ENCODE results near the gene NSG1.
A peak's percentile ranks its signal among the peaks of the same experiment; 100 is the strongest.
"Not testable (repeated sequence)": the region's sequence is repeated elsewhere in the genome, so short reads cannot be mapped to it uniquely, and the experiment has no call there.

NSG1 gene

DNA sequence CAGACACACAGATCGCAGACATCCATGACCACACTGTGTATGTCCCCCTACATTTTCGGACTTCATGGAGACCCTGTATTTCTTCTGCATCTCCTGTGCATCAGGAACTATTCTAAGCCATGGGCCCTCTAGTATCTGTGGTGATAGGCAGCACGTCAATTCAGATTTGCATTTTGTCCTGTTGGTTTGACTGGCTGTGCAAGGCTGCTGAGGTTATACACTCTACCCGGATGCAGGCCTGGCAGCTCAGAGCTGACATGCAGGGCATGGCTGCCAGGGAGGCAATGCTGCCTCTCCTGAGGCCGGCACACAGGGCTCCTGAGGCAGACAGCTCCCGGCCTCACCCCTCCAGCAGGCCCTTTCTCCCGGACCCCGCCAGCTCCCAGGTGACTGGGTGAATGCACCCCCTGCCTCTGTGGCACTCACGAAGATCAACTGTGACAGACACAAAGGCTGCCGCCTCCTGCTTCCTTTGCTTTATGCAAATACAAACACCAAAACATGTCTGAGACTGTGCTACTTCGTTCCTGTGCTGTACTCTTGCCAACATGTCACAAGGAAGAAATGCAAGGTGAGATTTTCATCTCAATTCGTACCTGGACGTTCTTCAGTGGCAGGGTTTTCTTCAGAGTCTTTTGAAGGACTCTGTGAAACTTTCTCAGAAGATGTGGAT lies 51.0 kb downstream of the NSG1 start:
- DNase-seq, result no peak

DNA sequence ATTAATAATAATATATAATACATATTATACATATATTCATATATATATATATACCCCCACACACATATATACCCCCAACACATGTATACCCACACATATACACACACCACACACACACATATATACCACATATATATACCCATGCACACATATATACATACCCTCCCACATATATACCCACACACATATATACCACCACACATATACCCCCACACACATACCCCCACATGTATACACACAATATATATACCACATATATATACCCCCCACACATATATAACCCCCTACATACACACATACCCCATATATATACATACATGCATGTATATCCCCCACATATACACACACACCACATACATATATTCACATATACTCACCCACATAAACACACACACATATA lies 52.0 kb downstream of the NSG1 start:
- no peak for DNase-seq

DNA sequence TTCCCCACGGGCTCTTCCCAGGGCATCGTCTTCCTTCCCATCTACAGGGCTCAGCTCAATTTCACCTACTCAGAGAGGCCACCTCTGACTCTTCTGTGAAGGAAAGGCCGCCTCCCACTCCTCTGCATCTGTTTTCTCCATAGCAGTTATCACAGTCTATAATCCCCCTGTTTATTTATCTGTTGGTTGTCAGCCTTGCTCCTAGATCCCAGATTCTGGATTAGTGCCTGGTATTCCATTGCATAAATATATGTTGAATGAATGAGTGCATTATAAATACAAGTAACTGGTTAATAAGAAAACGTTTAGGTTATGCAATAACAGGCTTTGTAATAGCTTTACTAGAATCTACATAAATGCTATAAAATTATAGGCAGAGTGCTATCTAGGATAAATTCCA lies 52.9 kb downstream of the NSG1 start:
- no peak for DNase-seq

DNA sequence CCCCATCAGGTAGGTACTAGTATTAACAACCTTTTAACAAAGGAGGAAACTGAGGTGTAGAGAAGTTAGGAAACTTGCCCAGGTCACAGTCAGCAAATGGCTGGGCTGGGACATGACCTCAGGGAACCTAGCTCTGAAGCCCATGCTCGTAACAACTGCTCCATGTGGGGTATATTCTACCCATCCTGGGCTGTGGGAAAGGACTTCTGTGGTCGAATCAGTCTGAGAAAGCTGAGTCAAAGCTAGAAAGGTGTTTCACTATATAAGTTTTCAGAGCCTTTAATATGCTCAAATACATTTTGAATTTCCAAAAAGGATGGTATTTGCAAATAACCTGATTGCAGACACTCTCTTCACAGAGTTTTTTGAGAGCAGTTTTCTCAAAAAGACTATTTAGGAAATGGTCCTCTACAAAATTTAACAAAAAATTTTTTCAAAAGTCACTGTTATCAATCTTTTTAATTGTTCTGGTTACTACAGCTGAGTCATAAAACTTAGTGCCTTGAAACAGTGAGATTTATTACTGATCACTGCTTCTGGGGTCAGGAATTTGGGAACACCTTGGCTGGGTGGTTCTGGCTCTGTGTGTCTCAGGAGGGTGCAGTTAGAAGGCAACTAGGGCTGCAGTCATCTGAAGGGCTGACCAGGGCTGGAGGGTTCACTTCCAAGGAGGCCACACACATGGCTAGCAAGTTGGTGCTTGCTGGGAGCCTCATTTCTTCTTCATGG lies 53.6 kb downstream of the NSG1 start:
- no peak for DNase-seq

DNA sequence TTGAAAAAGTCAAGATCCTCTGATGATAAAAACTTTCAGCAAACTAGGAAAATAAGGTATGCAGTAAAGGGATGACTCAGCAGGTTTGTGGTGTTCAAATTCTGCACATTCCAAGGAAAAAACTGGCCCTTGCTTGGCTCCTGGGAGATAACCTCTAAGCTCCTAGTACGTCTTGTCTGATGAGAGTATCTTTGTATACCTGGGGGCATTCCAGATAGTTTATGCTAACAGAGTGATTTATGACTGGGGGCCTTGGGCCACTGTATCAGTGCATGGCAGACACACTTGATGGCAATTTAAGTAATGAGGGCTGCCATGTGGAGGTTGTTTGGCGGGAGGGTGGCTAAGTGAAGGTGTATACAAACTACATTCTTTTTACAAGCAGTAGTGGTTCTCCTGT lies 56.9 kb downstream of the NSG1 start:
- no peak for DNase-seq

DNA sequence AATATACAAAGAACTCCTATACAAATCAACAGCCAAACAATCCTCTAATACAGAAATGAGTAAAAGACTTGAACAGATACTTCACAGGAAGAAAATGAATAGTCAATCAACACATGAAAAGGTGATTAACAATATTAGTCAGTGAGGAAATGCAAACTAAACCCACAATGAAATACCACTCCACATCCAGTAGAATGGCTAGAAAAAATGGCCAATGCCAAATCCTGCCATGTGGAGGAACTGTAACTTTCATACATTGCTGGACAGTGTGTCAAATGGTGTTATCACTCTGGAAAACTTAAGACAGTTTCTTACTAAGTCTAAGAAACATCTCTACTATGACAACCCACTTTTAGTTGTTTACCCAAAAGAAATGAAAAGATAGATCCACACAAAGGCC lies 59.5 kb downstream of the NSG1 start:
- no peak for DNase-seq

GRCh38 chr4:4455210-4455865 lies 68.4 kb downstream of the NSG1 start:
- no peak for DNase-seq

- DNase-seq, result no peak
Observed at GRCh38 chr4:4456351-4456750, 69.4 kb downstream of the NSG1 start.

DNA sequence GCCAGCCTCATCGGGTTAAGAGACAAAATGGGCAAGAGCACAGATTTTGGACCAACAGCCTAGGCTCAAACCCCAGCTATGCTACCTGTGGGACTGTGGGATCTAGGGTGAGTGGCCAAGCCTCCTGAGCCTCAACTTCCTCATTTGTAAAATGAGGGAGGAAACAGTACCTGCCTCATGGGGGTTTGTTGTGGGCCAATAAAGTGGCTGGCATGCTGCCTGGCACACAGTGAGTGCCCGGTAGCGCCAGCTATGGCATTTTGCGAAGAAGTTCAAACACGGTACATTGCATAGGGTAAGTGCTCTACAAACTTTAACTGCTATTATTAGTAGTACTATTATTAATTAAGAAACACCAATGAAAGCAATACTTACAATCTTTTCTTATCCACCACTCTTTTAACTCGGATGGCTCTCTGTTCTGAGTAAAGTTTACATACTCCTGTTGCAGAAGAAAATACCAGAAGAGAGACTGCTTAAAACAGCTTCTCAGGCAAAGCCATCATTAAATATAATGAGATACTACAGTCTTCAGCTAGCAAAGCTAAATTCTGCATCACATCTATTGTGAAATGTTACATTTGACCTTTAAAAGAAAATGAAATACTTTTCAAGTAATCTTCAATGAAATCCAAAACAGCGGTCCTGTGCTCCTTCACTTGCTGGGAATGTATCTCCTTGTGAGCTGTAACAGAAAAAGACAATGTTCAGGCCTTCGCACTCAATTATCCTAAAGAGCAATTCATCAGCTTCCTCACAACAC lies 70.1 kb downstream of the NSG1 start:
- DNase-seq, result no peak

DNA sequence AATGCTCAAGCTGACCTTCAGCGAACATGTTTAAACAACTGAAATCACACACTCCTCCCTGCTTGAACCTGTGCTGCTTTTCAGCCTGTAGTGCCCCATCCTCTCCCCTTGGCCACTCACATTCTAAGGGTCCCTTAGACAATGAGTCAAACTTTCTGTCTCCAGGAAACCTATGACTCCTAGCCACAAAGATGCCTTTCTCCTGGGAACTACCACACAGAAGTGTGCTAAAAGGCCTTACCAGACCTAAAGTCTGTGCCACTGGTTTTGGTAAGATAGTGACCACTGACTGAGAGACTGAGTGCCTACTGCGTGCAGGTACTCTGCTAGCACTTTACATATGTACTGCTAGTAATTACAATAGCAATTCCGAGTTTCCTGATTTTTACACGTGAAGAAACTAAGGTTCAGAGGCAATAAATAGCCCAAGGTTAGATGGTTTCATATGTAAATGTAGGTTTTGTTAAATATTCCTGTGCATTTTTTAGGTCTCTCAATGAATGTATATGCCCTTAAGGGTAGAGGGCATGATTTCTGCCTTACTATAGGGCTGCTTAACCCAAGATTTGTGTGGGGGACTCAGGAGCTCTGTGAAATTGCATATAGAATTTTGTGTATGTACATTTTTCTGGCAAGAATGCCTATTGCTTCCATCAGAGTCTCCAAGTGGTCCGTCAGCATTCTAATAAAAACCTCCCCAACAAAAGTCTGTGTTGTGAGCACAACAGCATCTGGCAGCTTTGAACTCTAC lies 71.1 kb downstream of the NSG1 start:
- no peak for DNase-seq

GRCh38 chr4:4459181-4459580 lies 72.3 kb downstream of the NSG1 start:
- DNase-seq, result no peak

- DNase-seq, result no peak
Observed at GRCh38 chr4:4460759-4461158, 73.9 kb downstream of the NSG1 start.

DNA sequence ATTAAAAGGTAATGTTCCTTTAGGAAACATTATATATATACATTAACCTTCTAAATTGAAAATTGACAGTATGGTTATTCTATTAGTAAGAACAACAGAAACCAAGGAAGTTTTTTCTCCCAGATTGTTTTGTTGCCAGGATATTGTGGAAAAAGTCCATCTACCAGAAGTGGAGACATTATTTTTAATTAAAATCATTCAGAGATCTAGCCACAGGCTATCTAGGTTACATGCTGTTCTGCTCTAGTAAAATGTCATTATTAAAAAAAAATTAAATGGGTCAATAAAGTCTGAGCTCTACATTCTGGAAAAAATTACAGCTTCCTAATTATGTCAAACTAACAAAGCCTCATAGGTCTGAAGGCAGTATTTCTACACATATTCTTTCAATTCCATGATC lies 74.3 kb downstream of the NSG1 start:
- no peak for DNase-seq

GRCh38 chr4:4461850-4462249 lies 74.9 kb downstream of the NSG1 start:
- DNase-seq, result peak; percentile 47

DNA sequence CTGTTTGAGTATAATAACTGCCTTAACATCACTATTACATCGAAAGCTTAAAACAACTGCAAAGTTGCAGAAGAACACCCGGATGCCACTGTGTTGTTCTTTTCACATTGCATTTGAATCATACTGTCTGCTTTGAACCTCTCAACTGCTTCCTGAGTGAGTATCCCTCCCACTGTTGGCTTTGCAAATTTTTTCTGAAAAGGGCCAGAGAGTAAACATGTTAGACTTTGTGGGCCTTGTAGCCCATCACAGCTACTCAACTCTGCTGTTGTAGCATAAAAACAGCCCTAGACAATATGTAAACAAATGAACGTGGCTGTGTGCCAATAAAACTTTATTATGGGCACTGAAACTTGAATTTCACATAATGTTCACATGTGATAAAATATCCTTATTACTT lies 76.1 kb downstream of the NSG1 start:
- DNase-seq, result no peak

- DNase-seq, result not testable (repeated sequence)
Observed at GRCh38 chr4:4465238-4465637, 78.3 kb downstream of the NSG1 start.

Measured in activated T-cell treated with anti-CD3 and anti-CD28 coated beads, Interleukin-2, amount 50 U/mL, for 1 hour (primary cell).